ENCODE measurements around the gene CCDC27.

DNA sequence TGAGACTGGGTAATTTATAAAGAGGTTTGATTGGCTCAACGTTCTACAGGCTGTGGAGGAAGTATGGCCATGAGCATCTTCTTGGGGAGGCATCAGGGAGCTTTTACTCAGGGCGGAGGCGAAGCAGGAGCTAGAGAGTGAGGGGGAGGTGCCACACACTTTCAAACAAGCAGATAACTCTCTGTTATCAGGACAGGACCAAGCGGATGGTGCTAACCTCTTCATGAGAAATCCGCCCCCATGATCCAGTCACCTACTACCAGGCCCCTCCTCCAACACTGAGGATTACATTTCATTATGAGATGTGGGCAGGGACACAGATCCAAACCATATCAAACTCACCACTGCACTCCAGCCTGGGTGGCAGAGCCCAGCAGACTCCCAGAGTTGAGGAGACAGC, 55.5 kb downstream of the CCDC27 start:
- TF ChIP-seq, protein P1, sequence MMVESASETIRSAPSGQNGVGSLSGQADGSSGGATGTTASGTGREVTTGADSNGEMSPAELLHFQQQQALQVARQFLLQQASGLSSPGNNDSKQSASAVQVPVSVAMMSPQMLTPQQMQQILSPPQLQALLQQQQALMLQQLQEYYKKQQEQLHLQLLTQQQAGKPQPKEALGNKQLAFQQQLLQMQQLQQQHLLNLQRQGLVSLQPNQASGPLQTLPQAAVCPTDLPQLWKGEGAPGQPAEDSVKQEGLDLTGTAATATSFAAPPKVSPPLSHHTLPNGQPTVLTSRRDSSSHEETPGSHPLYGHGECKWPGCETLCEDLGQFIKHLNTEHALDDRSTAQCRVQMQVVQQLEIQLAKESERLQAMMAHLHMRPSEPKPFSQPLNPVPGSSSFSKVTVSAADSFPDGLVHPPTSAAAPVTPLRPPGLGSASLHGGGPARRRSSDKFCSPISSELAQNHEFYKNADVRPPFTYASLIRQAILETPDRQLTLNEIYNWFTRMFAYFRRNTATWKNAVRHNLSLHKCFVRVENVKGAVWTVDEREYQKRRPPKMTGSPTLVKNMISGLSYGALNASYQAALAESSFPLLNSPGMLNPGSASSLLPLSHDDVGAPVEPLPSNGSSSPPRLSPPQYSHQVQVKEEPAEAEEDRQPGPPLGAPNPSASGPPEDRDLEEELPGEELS (CRISPR knock-in tag; IDR thresholded peaks at IDR 0.05), result no peak
- TF ChIP-seq, protein P2, sequence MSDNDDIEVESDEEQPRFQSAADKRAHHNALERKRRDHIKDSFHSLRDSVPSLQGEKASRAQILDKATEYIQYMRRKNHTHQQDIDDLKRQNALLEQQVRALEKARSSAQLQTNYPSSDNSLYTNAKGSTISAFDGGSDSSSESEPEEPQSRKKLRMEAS (CRISPR knock-in tag; IDR thresholded peaks at IDR 0.05), result no peak
- TF ChIP-seq, protein P3, sequence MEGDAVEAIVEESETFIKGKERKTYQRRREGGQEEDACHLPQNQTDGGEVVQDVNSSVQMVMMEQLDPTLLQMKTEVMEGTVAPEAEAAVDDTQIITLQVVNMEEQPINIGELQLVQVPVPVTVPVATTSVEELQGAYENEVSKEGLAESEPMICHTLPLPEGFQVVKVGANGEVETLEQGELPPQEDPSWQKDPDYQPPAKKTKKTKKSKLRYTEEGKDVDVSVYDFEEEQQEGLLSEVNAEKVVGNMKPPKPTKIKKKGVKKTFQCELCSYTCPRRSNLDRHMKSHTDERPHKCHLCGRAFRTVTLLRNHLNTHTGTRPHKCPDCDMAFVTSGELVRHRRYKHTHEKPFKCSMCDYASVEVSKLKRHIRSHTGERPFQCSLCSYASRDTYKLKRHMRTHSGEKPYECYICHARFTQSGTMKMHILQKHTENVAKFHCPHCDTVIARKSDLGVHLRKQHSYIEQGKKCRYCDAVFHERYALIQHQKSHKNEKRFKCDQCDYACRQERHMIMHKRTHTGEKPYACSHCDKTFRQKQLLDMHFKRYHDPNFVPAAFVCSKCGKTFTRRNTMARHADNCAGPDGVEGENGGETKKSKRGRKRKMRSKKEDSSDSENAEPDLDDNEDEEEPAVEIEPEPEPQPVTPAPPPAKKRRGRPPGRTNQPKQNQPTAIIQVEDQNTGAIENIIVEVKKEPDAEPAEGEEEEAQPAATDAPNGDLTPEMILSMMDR (IDR thresholded peaks at IDR 0.05), result no peak
- TF ChIP-seq ETV6 (CRISPR knock-in tag; IDR thresholded peaks at IDR 0.05) (no peak), NR3C1 (CRISPR knock-in tag; conservative IDR thresholded peaks at IDR 0.05; ENCODE audit: low read depth) (no peak), SMAD3 (CRISPR knock-in tag; IDR thresholded peaks at IDR 0.05; ENCODE audit: borderline replicate concordance) (no peak), ZNF121 (CRISPR knock-in tag; IDR thresholded peaks at IDR 0.05) (no peak)
- TF ChIP-seq, protein P4, sequence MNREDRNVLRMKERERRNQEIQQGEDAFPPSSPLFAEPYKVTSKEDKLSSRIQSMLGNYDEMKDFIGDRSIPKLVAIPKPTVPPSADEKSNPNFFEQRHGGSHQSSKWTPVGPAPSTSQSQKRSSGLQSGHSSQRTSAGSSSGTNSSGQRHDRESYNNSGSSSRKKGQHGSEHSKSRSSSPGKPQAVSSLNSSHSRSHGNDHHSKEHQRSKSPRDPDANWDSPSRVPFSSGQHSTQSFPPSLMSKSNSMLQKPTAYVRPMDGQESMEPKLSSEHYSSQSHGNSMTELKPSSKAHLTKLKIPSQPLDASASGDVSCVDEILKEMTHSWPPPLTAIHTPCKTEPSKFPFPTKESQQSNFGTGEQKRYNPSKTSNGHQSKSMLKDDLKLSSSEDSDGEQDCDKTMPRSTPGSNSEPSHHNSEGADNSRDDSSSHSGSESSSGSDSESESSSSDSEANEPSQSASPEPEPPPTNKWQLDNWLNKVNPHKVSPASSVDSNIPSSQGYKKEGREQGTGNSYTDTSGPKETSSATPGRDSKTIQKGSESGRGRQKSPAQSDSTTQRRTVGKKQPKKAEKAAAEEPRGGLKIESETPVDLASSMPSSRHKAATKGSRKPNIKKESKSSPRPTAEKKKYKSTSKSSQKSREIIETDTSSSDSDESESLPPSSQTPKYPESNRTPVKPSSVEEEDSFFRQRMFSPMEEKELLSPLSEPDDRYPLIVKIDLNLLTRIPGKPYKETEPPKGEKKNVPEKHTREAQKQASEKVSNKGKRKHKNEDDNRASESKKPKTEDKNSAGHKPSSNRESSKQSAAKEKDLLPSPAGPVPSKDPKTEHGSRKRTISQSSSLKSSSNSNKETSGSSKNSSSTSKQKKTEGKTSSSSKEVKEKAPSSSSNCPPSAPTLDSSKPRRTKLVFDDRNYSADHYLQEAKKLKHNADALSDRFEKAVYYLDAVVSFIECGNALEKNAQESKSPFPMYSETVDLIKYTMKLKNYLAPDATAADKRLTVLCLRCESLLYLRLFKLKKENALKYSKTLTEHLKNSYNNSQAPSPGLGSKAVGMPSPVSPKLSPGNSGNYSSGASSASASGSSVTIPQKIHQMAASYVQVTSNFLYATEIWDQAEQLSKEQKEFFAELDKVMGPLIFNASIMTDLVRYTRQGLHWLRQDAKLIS (CRISPR knock-in tag; IDR thresholded peaks at IDR 0.05; ENCODE audit: borderline replicate concordance), result no peak
- TF ChIP-seq, protein P5, sequence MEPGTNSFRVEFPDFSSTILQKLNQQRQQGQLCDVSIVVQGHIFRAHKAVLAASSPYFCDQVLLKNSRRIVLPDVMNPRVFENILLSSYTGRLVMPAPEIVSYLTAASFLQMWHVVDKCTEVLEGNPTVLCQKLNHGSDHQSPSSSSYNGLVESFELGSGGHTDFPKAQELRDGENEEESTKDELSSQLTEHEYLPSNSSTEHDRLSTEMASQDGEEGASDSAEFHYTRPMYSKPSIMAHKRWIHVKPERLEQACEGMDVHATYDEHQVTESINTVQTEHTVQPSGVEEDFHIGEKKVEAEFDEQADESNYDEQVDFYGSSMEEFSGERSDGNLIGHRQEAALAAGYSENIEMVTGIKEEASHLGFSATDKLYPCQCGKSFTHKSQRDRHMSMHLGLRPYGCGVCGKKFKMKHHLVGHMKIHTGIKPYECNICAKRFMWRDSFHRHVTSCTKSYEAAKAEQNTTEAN (CRISPR knock-in tag; IDR thresholded peaks at IDR 0.05), result no peak
- TF ChIP-seq, protein P6, sequence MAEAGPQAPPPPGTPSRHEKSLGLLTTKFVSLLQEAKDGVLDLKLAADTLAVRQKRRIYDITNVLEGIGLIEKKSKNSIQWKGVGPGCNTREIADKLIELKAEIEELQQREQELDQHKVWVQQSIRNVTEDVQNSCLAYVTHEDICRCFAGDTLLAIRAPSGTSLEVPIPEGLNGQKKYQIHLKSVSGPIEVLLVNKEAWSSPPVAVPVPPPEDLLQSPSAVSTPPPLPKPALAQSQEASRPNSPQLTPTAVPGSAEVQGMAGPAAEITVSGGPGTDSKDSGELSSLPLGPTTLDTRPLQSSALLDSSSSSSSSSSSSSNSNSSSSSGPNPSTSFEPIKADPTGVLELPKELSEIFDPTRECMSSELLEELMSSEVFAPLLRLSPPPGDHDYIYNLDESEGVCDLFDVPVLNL (CRISPR knock-in tag; IDR thresholded peaks at IDR 0.05; ENCODE audit: borderline replicate concordance, low read depth), result no peak
